GM23248 (cell line): Measurements from ENCODE around the gene GHR.

Source experiments
- EZH2 ChIP-seq: fragments of 200-600 bp; sonication (generic); IDR thresholded peaks from 2 replicates; pipeline ENCODE4 v1.6.1; 2018; ENCODE audit warnings: antibody characterized with exemption, mild to moderate bottlenecking; ENCODE audit not compliant: insufficient read depth, poor library complexity, severe bottlenecking
- EZH2phosphoT487 ChIP-seq: fragments of 200-600 bp; sonication (generic); IDR thresholded peaks from 2 replicates; pipeline ENCODE4 v1.6.1; 2018; ENCODE audit warnings: antibody characterized with exemption, moderate library complexity, mild to moderate bottlenecking, low read depth; ENCODE audit not compliant: insufficient read depth

DNA sequence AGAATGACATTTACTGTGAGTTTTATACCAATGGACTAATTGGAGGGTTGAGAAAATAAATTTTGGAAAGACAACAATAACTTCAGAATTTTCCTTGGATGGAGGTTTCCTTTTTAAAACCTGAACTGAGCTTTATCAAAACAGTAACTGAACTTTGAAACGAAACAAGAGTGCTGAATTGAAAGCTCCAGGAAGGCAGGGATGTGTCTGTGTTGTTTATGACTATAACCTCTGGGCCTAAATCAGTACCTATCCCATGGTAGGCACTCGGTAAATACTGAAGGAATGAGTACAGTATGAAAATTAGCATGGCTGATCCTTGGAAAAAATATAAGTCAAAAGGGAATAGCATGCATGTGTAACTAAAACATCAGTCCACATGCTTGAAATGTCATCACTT, 93.9 kb downstream of the GHR start:
- no peak for TF ChIP-seq EZH2
- no peak for TF ChIP-seq EZH2phosphoT487
